CD4-positive, CD25-positive, alpha-beta regulatory T cell (primary cell): ENCODE data around the gene PXYLP1. TPM values are rescaled to one million over a fixed set of nuclear protein-coding genes. Genes with fewer than 3 reads are reported as not detected.
"Not testable (repeated sequence)": the region's sequence is repeated elsewhere in the genome, so short reads cannot be mapped to it uniquely, and the experiment has no call there.

ENCODE experiments used
- ATAC-seq, 2 donors: fragments of 150-1000 bp; cut with Tn5 transposase; one replicate each; pipeline ENCODE4 v1.10.0; 2021; ENCODE audit warnings: low read depth in 2 of 2, moderate number of reproducible peaks in 2 of 2, moderate library complexity in 1 of 2
- DNase-seq, 3 donors: peaks; one replicate each; pipeline versions ENCODE4 v3.0.0 to v3.0.0-alpha.2; 2012 to 2022; ENCODE audit warnings: mixed read lengths in 1 of 3
- H3K27ac ChIP-seq: one replicate; pipeline ENCODE4 v1.7.0; 2013; ENCODE audit warnings: mild to moderate bottlenecking, low read length; ENCODE audit not compliant: insufficient read depth, poor library complexity, severe bottlenecking
- H3K27me3 ChIP-seq: one replicate; pipeline ENCODE4 v1.7.0; 2013; ENCODE audit warnings: low read length; ENCODE audit not compliant: control insufficient read depth, insufficient read depth
- H3K36me3 ChIP-seq: one replicate; pipeline ENCODE4 v1.7.0; 2013; ENCODE audit warnings: mild to moderate bottlenecking, low read length, moderate library complexity; ENCODE audit not compliant: control insufficient read depth, insufficient read depth
- H3K4me1 ChIP-seq: 2 replicates; pipeline ENCODE4 v1.7.0; 2013; ENCODE audit warnings: mild to moderate bottlenecking, low read length; ENCODE audit not compliant: insufficient read depth, control insufficient read depth, poor library complexity, severe bottlenecking
- H3K4me3 ChIP-seq: one replicate; pipeline ENCODE4 v1.7.0; 2013; ENCODE audit warnings: low read depth, mild to moderate bottlenecking, low read length, moderate library complexity
- H3K9me3 ChIP-seq, 2 experiments: 1 replicate in 1 of 2; 2 replicates in 1 of 2; pipeline ENCODE4 v1.7.0; 2013; ENCODE audit warnings: low read length in 2 of 2, mild to moderate bottlenecking in 1 of 2, moderate library complexity in 1 of 2; ENCODE audit not compliant: control insufficient read depth in 2 of 2
- H3K27ac Mint-ChIP-seq, 3 donors: one replicate each; pipeline ENCODE4 v1.8.0; 2020 to 2022; ENCODE audit warnings: mild to moderate bottlenecking in 3 of 3, mixed read lengths in 3 of 3, moderate library complexity in 2 of 3
- H3K27me3 Mint-ChIP-seq: one replicate; pipeline ENCODE4 v1.8.0; 2022; ENCODE audit warnings: mild to moderate bottlenecking, mixed read lengths
- H3K36me3 Mint-ChIP-seq: one replicate; pipeline ENCODE4 v1.8.0; 2020; ENCODE audit warnings: mixed read lengths
- H3K4me1 Mint-ChIP-seq, 4 donors: one replicate each; pipeline ENCODE4 v1.8.0; 2020 to 2022; ENCODE audit warnings: mixed read lengths in 4 of 4, mild to moderate bottlenecking in 1 of 4
- H3K4me3 Mint-ChIP-seq, 4 donors: one replicate each; pipeline ENCODE4 v1.8.0; 2020 to 2022; ENCODE audit warnings: mild to moderate bottlenecking in 4 of 4, mixed read lengths in 4 of 4, moderate library complexity in 3 of 4
- H3K9me3 Mint-ChIP-seq, 7 donors: one replicate each; pipeline ENCODE4 v1.8.0; 2020 to 2022; ENCODE audit warnings: mixed read lengths in 7 of 7, mild to moderate bottlenecking in 3 of 7, moderate library complexity in 2 of 7
- polyA plus RNA-seq, 4 donors: library from polyadenylated mRNA; unstranded; fragments of 300-500 nt; fragmentation: Illumina TruSeq; gene quantifications; one replicate each; pipeline ENCODE4 v1.2.3, GENCODE V29; 2021
- total RNA-seq: library from RNA; stranded (reverse); gene quantifications from one replicate; pipeline ENCODE4 v1.2.3, GENCODE V29; 2022

Gene PXYLP1
- total and polyA plus RNA-seq, 5 donors from 2014 or later, result 3.8 to 11.3 (median 9.8) TPM

DNA sequence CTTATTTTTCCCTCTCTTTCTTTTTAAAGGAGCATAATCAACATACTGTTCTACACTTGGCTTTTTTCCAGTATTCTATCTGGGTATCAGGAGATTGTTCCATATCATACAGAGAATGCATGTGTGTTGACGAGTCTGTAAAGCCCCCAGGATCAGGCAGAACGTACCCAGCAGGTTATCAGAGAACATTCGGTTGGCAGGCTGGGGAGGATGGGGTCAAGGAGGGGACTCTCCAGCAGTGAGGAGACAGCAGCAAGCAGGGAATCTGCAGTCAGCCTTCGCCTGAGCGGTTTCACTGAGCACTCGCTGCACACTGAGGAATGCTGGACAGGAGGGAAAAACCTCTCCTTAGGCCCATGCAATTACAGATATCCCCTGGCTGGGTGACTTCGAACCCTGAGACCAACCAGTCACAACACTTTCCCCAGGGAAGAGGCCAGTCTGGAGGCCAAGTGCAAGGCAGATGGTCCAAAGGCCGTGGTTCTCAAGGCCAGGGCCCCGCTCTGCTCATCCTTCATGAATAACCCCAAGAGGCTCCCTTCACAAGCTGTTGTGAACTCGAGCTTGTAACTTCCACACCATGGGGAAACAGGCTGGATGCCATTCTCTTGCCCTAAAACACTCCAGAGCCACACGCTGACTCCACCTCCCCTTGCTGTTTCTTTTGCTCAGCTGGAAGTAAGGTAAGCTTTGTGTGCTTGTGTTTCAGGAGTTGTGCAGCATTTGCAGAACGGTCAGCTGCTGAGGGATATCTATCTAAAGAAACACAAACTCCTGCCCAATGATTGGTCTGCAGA, 60.1 kb downstream of the PXYLP1 start:
- Mint-ChIP-seq H3K27ac (peak overlapping the region in 1 of 3 donors; percentile 38), H3K27me3 (no peaks in the 10 kb centered on the region), H3K36me3 (peaks cover 46% of the 10 kb centered on the region), H3K4me3 (peak overlapping the region in 1 of 4 donors; percentile 83), H3K4me1 (peaks cover 8 to 31% (median 20%) of the 10 kb centered on the region in 4 donors), H3K9me3 (peaks cover 0 to 2% (median 0%) of the 10 kb centered on the region in 7 donors)
- H3K27me3 ChIP-seq, result no peaks in the 10 kb centered on the region
- H3K27ac ChIP-seq, result no peak overlapping the region
- no peak overlapping the region for H3K4me3 ChIP-seq
- H3K36me3 ChIP-seq, result peaks cover 24% of the 10 kb centered on the region
- no peak for ATAC-seq
- H3K9me3 ChIP-seq, result no peaks in the 10 kb centered on the region
- peaks cover 18% of the 10 kb centered on the region for H3K4me1 ChIP-seq
- no peak for DNase-seq

DNA sequence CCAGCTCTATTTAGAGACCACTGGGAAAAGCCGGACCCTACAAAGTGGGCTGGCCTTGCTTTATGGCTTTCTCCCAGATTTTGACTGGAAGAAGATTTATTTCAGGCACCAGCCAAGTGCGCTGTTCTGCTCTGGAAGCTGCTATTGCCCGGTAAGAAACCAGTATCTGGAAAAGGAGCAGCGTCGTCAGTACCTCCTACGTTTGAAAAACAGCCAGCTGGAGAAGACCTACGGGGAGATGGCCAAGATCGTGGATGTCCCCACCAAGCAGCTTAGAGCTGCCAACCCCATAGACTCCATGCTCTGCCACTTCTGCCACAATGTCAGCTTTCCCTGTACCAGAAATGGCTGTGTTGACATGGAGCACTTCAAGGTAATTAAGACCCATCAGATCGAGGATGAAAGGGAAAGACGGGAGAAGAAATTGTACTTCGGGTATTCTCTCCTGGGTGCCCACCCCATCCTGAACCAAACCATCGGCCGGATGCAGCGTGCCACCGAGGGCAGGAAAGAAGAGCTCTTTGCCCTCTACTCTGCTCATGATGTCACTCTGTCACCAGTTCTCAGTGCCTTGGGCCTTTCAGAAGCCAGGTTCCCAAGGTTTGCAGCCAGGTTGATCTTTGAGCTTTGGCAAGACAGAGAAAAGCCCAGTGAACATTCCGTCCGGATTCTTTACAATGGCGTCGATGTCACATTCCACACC, 60.9 kb downstream of the PXYLP1 start:
- H3K36me3 ChIP-seq, result peaks cover 18% of the 10 kb centered on the region
- peaks cover 18% of the 10 kb centered on the region for H3K4me1 ChIP-seq
- Mint-ChIP-seq H3K4me3 (peak overlapping the region in 2 of 4 donors; percentile 53 to 83), H3K27ac (peak overlapping the region in 2 of 3 donors; percentile 25 to 58), H3K9me3 (peaks cover 0 to 3% (median 0%) of the 10 kb centered on the region in 7 donors), H3K4me1 (peaks cover 8 to 31% (median 20%) of the 10 kb centered on the region in 4 donors), H3K36me3 (peaks cover 38% of the 10 kb centered on the region), H3K27me3 (no peaks in the 10 kb centered on the region)
- no peak overlapping the region for H3K4me3 ChIP-seq
- DNase-seq (no peak), ATAC-seq (no peak)
- H3K9me3 ChIP-seq, result no peaks in the 10 kb centered on the region
- H3K27me3 ChIP-seq, result no peaks in the 10 kb centered on the region
- H3K27ac ChIP-seq, result no peak overlapping the region

DNA sequence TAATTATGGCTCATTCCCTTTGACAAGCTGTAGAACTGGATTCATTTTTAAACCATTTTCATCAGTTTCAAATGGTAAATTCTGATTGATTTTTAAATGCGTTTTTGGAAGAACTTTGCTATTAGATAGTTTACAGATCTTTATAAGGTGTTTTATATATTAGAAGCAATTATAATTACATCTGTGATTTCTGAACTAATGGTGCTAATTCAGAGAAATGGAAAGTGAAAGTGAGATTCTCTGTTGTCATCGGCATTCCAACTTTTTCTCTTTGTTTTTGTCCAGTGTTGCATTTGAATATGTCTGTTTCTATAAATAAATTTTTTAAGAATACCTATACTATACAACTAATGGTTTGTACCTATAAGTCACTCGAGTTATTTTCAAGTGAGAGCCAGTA, 62.7 kb downstream of the PXYLP1 start:
- no peaks in the 10 kb centered on the region for H3K9me3 ChIP-seq
- no peak for ATAC-seq
- H3K27ac Mint-ChIP-seq, result peak overlapping the region; percentile 90 to 93 (median 91)
- peaks cover 18% of the 10 kb centered on the region for H3K4me1 ChIP-seq
- no peak for DNase-seq
- peaks cover 10% of the 10 kb centered on the region for H3K36me3 ChIP-seq
- peaks cover 4% of the 10 kb centered on the region for H3K27me3 Mint-ChIP-seq
- peak overlapping the region; percentile 85 for H3K4me3 ChIP-seq
- peak overlapping the region; percentile 76 to 91 (median 80) for H3K4me3 Mint-ChIP-seq
- H3K27ac ChIP-seq, result no peak overlapping the region
- H3K9me3 Mint-ChIP-seq, result peaks cover 0 to 4% (median 0%) of the 10 kb centered on the region in 7 donors
- peaks cover 8 to 40% (median 20%) of the 10 kb centered on the region in 4 donors for H3K4me1 Mint-ChIP-seq
- no peaks in the 10 kb centered on the region for H3K27me3 ChIP-seq
- peaks cover 25% of the 10 kb centered on the region for H3K36me3 Mint-ChIP-seq

DNA sequence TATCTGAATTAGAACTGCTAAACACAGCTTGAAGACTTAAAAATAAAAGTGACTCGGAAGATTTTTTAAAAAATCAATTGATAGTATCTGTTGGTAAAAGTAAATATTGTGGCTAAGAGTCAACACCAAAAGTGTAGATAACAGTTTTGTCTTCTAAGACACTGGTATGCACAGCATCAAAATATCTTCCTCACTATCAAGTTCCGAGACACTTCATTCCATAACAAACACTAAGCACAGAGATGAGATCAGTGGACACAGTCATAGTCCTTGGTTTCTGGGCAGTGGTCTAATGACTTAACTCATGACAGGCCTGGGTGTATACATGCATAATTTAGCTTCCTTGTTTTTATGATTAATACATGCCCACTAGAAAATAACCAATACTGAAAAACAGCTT, 63.2 kb downstream of the PXYLP1 start:
- H3K27me3 ChIP-seq, result no peaks in the 10 kb centered on the region
- Mint-ChIP-seq H3K27ac (peak overlapping the region; percentile 70 to 93 (median 91)), H3K9me3 (peaks cover 0 to 4% (median 0%) of the 10 kb centered on the region in 7 donors), H3K27me3 (peaks cover 4% of the 10 kb centered on the region), H3K4me3 (peak overlapping the region; percentile 76 to 91 (median 80)), H3K4me1 (peaks cover 8 to 43% (median 21%) of the 10 kb centered on the region in 4 donors), H3K36me3 (peaks cover 20% of the 10 kb centered on the region)
- no peaks in the 10 kb centered on the region for H3K9me3 ChIP-seq
- ATAC-seq, result no peak
- no peak overlapping the region for H3K27ac ChIP-seq
- no peak for DNase-seq
- H3K4me1 ChIP-seq, result peaks cover 18% of the 10 kb centered on the region
- peak overlapping the region; percentile 85 for H3K4me3 ChIP-seq
- H3K36me3 ChIP-seq, result peaks cover 8% of the 10 kb centered on the region

- H3K4me1 Mint-ChIP-seq, result peaks cover 5 to 48% (median 11%) of the 10 kb centered on the region in 4 donors
- not testable (repeated sequence) for H3K27me3 ChIP-seq, H3K4me3 ChIP-seq, H3K9me3 Mint-ChIP-seq, H3K9me3 ChIP-seq, DNase-seq, H3K27me3 Mint-ChIP-seq, H3K36me3 Mint-ChIP-seq, H3K27ac ChIP-seq, ATAC-seq, H3K36me3 ChIP-seq, H3K4me1 ChIP-seq
- peak overlapping the region in 3 of 4 donors; percentile 51 to 77 (median 61) for H3K4me3 Mint-ChIP-seq
- peak overlapping the region; percentile 75 to 90 (median 80) for H3K27ac Mint-ChIP-seq
These were observed 68.8 kb downstream of the PXYLP1 start for GRCh38 chr3:141300426-141300825.

DNA sequence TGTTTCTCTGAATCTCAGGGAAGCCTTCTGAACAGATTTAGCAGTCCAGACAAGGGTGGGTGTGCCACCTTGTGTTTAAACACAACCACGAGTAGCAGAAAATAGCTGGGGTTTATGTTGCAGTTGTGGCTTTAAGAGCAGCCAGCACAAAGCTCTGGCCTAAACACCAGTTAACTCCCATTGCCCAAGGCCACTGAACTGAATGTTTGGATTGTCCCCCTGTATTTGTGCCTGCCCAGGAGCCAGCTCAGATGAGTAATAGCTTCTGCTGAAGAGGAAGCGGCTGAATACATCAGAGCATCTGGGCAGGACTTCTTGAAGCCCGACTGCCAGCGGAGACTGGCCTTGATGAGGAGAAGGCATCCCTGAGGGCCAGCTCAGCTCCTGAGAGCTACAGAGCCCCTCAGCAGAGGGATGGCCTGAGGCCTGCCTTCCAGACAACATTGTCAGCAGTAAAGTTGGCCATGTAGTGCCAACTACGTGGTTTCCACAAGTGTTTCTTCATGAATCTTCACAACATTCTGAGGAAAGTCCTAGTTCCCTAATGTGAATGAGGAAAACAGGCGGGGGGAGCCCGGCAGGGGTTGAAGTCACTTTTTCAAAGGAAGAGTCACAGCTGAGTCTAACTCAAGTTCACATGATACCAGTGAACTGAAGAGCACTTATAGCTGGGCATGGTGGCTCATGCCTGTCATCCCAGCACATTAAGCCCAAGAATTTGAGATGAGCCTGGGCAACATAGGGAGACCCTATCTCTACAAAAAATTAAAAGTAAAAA, 70.9 kb downstream of the PXYLP1 start:
- no peak overlapping the region for H3K27ac Mint-ChIP-seq
- no peaks in the 10 kb centered on the region for H3K9me3 ChIP-seq

GRCh38 chr3:141303481-141304223, 72.0 kb downstream of the PXYLP1 start:
- Mint-ChIP-seq H3K4me1 (peaks cover 19 to 75% (median 31%) of the 10 kb centered on the region in 4 donors), H3K27me3 (peaks cover 2% of the 10 kb centered on the region)
- H3K4me1 ChIP-seq, result peaks cover 31% of the 10 kb centered on the region

More for the DNA sequence above, 70.9 kb downstream of the PXYLP1 start:
- Mint-ChIP-seq H3K27me3 (peaks cover 4% of the 10 kb centered on the region), H3K4me1 (peaks cover 13 to 67% (median 25%) of the 10 kb centered on the region in 4 donors), H3K9me3 (peaks cover 0 to 2% (median 0%) of the 10 kb centered on the region in 7 donors), H3K36me3 (no peaks in the 10 kb centered on the region), H3K4me3 (no peak overlapping the region)
- no peak for DNase-seq
- Histone ChIP-seq H3K27me3 (no peaks in the 10 kb centered on the region), H3K36me3 (no peaks in the 10 kb centered on the region), H3K4me3 (no peak overlapping the region), H3K27ac (no peak overlapping the region), H3K4me1 (peaks cover 20% of the 10 kb centered on the region)
- no peak for ATAC-seq

More at GRCh38 chr3:141303481-141304223, 72.0 kb downstream of the PXYLP1 start:
- H3K9me3 Mint-ChIP-seq, result peaks cover 0 to under 1% (median 0%) of the 10 kb centered on the region in 7 donors
- DNase-seq (peak; percentile 57 to 89 (median 78)), ATAC-seq (peak; percentile 35 to 50)
- H3K4me3 Mint-ChIP-seq, result peak overlapping the region in 1 of 4 donors; percentile 50
- no peak overlapping the region for H3K4me3 ChIP-seq
- no peaks in the 10 kb centered on the region for H3K9me3 ChIP-seq
- no peaks in the 10 kb centered on the region for H3K36me3 ChIP-seq
- H3K36me3 Mint-ChIP-seq, result no peaks in the 10 kb centered on the region
- H3K27ac ChIP-seq, result no peak overlapping the region
- no peak overlapping the region for H3K27ac Mint-ChIP-seq
- H3K27me3 ChIP-seq, result no peaks in the 10 kb centered on the region
